Endometrium (tissue), 2 donors: ENCODE measurements around the gene INSYN2A.

ENCODE experiments used
- FAIRE-seq: peaks from 2 replicates; lab custom pipeline; 2012; peaks lifted over from hg19 to GRCh38; lab: Jason Lieb, UNC
- donor health status: control.
- donor health status: control.

INSYN2A gene

GRCh38 chr10:127196282-127197153 is at the start of gene INSYN2A:
Gene INSYN2A (minus strand): TSS chr10:127196591. CDS start chr10:127176395, 20,196 bp downstream.
- no peak for FAIRE-seq

GRCh38 chr10:127245456-127245855 is 49.1 kb upstream of the INSYN2A start:
- no peak for FAIRE-seq

- no peak for FAIRE-seq
These were observed 47.3 kb upstream of the INSYN2A start for GRCh38 chr10:127243490-127244272.

- FAIRE-seq, result no peak
These were observed 46.5 kb upstream of the INSYN2A start for GRCh38 chr10:127242914-127243313.

- FAIRE-seq, result no peak
These were observed 39.9 kb upstream of the INSYN2A start for GRCh38 chr10:127236266-127236665.

GRCh38 chr10:127234306-127234800 is 38.0 kb upstream of the INSYN2A start:
- FAIRE-seq, result no peak

GRCh38 chr10:127228195-127228787 is 31.9 kb upstream of the INSYN2A start:
- FAIRE-seq, result no peak

GRCh38 chr10:127227663-127228062 is 31.3 kb upstream of the INSYN2A start:
- no peak for FAIRE-seq

GRCh38 chr10:127227027-127227426 is 30.6 kb upstream of the INSYN2A start:
- no peak for FAIRE-seq

GRCh38 chr10:127221281-127221680 is 24.9 kb upstream of the INSYN2A start:
- FAIRE-seq, result no peak

- FAIRE-seq, result no peak
These were observed 22.3 kb upstream of the INSYN2A start for GRCh38 chr10:127218658-127219057.

- FAIRE-seq, result no peak
These were observed 20.4 kb upstream of the INSYN2A start for GRCh38 chr10:127216786-127217185.

GRCh38 chr10:127216274-127216673 is 19.9 kb upstream of the INSYN2A start:
- no peak for FAIRE-seq

- FAIRE-seq, result no peak
These were observed 19.5 kb upstream of the INSYN2A start for GRCh38 chr10:127215866-127216265.

GRCh38 chr10:127210936-127211466 is 14.6 kb upstream of the INSYN2A start:
- no peak for FAIRE-seq

GRCh38 chr10:127207081-127207480 is 10.7 kb upstream of the INSYN2A start:
- FAIRE-seq, result no peak

GRCh38 chr10:127203067-127203466 is 6.7 kb upstream of the INSYN2A start:
- no peak for FAIRE-seq

- no peak for FAIRE-seq
These were observed 4.3 kb upstream of the INSYN2A start for GRCh38 chr10:127200646-127201045.

- no peak for FAIRE-seq
These were observed 2.3 kb upstream of the INSYN2A start for GRCh38 chr10:127198721-127199120.

- no peak for FAIRE-seq
These were observed 1.9 kb upstream of the INSYN2A start for GRCh38 chr10:127198307-127198706.

GRCh38 chr10:127197154-127197432 is 702 bp upstream of the INSYN2A start:
- no peak for FAIRE-seq

- no peak for FAIRE-seq
These were observed 665 bp downstream of the INSYN2A start for GRCh38 chr10:127195571-127196281.
